ENCODE measurements around the gene SMIM44.
"Not testable (repeated sequence)": the region's sequence is repeated elsewhere in the genome, so short reads cannot be mapped to it uniquely, and the experiment has no call there.

SMIM44 gene

DNA sequence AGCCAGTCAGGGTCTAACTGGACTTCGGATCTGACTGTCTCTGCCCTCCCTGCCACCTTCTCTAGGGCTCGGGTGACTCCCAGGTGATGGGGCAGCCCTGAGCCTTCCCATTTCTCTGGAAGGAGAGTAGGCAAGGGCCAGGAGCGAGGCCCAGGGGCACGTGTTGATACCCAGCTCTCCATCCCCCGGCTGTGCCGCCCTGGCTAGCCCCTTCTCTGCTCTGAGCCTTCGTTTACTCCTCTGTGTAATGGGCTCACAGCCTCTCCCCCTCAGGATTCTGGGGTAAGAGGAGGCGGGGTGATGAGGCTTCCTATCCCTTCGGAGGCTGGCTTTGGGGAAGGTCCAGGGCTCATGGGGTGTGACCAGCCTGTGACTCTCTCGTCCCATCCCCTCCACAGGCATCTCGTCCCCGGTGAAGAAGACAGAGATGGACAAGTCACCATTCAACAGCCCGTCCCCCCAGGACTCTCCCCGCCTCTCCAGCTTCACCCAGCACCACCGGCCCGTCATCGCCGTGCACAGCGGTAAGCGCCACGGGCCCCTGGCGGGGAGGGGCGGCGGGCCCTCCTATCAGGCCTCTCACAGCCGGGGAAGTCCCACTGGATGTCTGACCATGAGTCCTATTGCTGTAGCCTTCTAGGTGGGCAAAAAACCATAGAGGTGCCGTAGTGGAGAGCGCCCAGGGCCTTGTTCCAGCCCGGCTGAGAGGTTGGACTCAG is 34.5 kb downstream of the SMIM44 start:
- no peak overlapping the region for H3K4me3 ChIP-seq (ENCODE audit: low read depth, low read length)
- TF ChIP-seq, protein P1, sequence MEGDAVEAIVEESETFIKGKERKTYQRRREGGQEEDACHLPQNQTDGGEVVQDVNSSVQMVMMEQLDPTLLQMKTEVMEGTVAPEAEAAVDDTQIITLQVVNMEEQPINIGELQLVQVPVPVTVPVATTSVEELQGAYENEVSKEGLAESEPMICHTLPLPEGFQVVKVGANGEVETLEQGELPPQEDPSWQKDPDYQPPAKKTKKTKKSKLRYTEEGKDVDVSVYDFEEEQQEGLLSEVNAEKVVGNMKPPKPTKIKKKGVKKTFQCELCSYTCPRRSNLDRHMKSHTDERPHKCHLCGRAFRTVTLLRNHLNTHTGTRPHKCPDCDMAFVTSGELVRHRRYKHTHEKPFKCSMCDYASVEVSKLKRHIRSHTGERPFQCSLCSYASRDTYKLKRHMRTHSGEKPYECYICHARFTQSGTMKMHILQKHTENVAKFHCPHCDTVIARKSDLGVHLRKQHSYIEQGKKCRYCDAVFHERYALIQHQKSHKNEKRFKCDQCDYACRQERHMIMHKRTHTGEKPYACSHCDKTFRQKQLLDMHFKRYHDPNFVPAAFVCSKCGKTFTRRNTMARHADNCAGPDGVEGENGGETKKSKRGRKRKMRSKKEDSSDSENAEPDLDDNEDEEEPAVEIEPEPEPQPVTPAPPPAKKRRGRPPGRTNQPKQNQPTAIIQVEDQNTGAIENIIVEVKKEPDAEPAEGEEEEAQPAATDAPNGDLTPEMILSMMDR (IDR thresholded peaks at IDR 0.05; ENCODE audit: low read depth, low read length) = no peak

DNA sequence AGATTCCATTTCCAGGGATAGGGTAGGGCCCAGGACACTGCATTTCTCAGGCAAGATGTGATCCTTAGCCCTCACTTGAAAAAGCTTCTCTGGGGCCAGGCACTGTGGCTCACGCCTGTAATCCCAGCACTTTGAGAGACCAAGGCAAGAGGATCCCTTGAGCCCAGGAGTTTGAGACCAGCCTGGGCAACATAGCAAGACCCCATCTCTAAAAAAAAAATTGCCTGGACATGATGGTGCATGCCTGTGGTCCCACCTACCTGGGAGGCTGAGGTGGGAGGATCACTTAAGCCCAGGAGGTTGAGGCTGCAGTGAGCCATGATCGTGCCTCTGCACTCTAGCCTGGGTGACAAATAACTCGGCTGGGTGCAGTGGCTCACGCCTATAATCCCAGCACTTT is 36.6 kb downstream of the SMIM44 start:
- H3K4me3 ChIP-seq (ENCODE audit: low read depth, low read length) = not testable (repeated sequence)

DNA sequence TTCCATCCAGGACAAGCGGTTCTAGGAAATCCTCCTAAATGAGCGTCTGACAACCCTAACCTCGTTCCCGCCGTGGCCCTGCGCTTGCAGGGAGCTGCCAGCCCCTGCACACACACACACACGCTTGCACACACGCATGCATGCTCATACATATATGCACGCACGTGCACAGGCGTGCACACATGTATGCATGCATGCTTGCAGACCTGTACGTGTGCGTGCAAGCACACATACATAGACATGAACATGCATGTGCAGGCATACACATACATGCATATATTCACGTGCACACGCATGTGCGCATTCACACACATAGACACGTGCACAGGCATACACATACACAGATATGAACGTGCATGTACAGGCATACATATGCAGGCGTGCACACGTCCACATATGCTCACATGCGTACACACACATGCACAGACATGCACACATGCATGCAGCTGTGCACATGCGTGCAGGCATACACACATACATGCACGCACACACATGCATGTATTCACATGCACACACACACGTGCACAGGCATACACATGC is 38.5 kb downstream of the SMIM44 start:
- H3K4me3 ChIP-seq (ENCODE audit: low read depth, low read length) = no peak overlapping the region

GRCh38 chr19:3443840-3444694 is 39.2 kb downstream of the SMIM44 start:
- no peak overlapping the region for H3K4me3 ChIP-seq (ENCODE audit: low read depth, low read length)
- TF ChIP-seq, protein P1 (IDR thresholded peaks at IDR 0.05; ENCODE audit: low read depth, low read length) = no peak

More for the DNA sequence above, 38.5 kb downstream of the SMIM44 start:
- TF ChIP-seq, protein P1 (IDR thresholded peaks at IDR 0.05; ENCODE audit: low read depth, low read length) = no peak

DNA sequence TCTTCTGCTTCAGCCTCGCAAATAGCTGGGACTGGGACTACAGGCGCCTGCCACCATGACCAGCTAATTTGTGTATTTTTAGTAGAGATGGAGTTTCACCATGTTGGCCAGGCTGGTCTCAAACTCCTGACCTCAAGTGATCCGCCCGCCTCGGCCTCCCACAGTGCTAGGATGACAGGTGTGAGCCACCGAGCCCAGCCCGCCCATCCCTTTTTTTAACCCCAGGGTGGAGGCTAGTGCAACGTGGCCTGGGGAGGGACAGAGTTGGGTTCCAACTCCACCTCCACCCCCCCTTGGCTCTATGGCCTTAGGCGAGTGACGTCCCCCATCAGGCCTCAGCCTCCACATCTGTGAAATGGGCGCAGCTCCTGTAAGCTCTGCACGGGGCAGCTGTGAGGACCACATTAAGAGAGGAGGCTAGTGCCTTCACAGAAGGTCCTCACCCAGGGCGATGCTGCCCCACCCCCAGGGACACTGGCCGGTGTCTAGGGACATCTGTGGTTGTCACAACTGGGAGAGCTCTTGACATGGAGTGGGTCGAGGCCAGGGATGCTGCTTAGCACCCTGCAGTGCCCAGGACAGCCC is 40.7 kb downstream of the SMIM44 start:
- TF ChIP-seq, protein P1 (IDR thresholded peaks at IDR 0.05; ENCODE audit: low read depth, low read length) = no peak
- no peak overlapping the region for H3K4me3 ChIP-seq (ENCODE audit: low read depth, low read length)

DNA sequence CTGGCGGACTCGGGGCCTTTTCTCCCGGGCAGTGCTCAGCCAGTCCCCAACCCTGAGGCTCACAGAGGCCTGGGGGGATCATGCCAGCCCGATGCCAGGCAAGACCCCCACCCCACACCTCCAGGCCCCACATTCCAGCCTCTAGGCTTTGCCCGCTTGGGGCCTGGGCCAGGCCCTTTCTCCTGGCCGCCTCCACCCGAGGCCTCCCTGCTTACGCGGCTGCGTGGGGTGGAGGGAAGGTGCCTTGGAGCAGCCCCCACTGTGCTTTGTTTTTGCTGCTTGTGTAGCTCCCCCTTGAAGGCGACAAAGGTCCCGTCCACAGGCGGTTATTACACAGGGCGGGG is 41.3 kb downstream of the SMIM44 start:
- TF ChIP-seq, protein P1 (IDR thresholded peaks at IDR 0.05; ENCODE audit: low read depth, low read length) = no peak
- H3K4me3 ChIP-seq (ENCODE audit: low read depth, low read length) = no peak overlapping the region

- TF ChIP-seq, protein P1 (IDR thresholded peaks at IDR 0.05; ENCODE audit: low read depth, low read length) = no peak
- no peak overlapping the region for H3K4me3 ChIP-seq (ENCODE audit: low read depth, low read length)
These were observed 41.9 kb downstream of the SMIM44 start for GRCh38 chr19:3441089-3441985.
